Measurements from ENCODE around the gene PPL. TPM values are rescaled to one million over a fixed set of nuclear protein-coding genes. Genes with fewer than 3 reads are reported as not detected.

Gene PPL
- total and polyA plus RNA-seq, 8 donors, result 30.4 to 77.1 (median 37.2) TPM

GRCh38 chr16:4981473-4981872 lies 44.5 kb upstream of the PPL start:
- Histone ChIP-seq H3K4me3 (no peak overlapping the region), H3K9me3 (no peaks in the 10 kb centered on the region), H3K27me3 (peaks cover under 1 to 30% of the 10 kb centered on the region in 2 donors), H3K36me3 (no peaks in the 10 kb centered on the region), H3K4me1 (no peaks in the 10 kb centered on the region), H3K27ac (no peak overlapping the region)
- peak in 1 of 4 donors; percentile 43 for DNase-seq
- no peak for TF ChIP-seq CTCF (IDR thresholded peaks at IDR 0.05)
- intact Hi-C loops (cut with DNase I), result no loop called here
- ATAC-seq, result no peak

- TF ChIP-seq CTCF (IDR thresholded peaks at IDR 0.05), result no peak
- no peak for DNase-seq
- Histone ChIP-seq H3K27ac (no peak overlapping the region), H3K27me3 (peaks cover 0 to 23% of the 10 kb centered on the region in 2 donors), H3K36me3 (no peaks in the 10 kb centered on the region), H3K4me3 (no peak overlapping the region), H3K9me3 (no peaks in the 10 kb centered on the region), H3K4me1 (no peaks in the 10 kb centered on the region)
- intact Hi-C loops (cut with DNase I), result no loop called here
- no peak for ATAC-seq
Observed at GRCh38 chr16:4980691-4981090, 43.7 kb upstream of the PPL start.

- H3K27me3 ChIP-seq, result peaks cover 0 to 20% of the 10 kb centered on the region in 2 donors
- no peaks in the 10 kb centered on the region for H3K36me3 ChIP-seq
- no peak overlapping the region for H3K27ac ChIP-seq
- no peak overlapping the region for H3K4me3 ChIP-seq
- ATAC-seq, result no peak
- no peak for TF ChIP-seq CTCF (IDR thresholded peaks at IDR 0.05)
- intact Hi-C loops (cut with DNase I), result no loop called here
- no peaks in the 10 kb centered on the region for H3K9me3 ChIP-seq
- peak in 1 of 4 donors; percentile 34 for DNase-seq
- H3K4me1 ChIP-seq, result no peaks in the 10 kb centered on the region
Observed at GRCh38 chr16:4979736-4980660, 43.0 kb upstream of the PPL start.

- TF ChIP-seq CTCF (IDR thresholded peaks at IDR 0.05), result no peak
- no peak overlapping the region for H3K4me3 ChIP-seq
- H3K9me3 ChIP-seq, result no peaks in the 10 kb centered on the region
- ATAC-seq (no peak), DNase-seq (no peak)
- no peak overlapping the region for H3K27ac ChIP-seq
- no peaks in the 10 kb centered on the region for H3K4me1 ChIP-seq
- H3K27me3 ChIP-seq, result peaks cover 0 to 20% of the 10 kb centered on the region in 2 donors
- H3K36me3 ChIP-seq, result no peaks in the 10 kb centered on the region
- intact Hi-C loops (cut with DNase I), result no loop called here
Observed at GRCh38 chr16:4979164-4979563, 42.2 kb upstream of the PPL start.

GRCh38 chr16:4976611-4977145 lies 39.7 kb upstream of the PPL start:
- no peak for TF ChIP-seq CTCF (IDR thresholded peaks at IDR 0.05)
- Histone ChIP-seq H3K36me3 (no peaks in the 10 kb centered on the region), H3K27ac (no peak overlapping the region), H3K4me1 (no peaks in the 10 kb centered on the region), H3K9me3 (no peaks in the 10 kb centered on the region), H3K4me3 (no peak overlapping the region), H3K27me3 (peaks cover 1 to 3% of the 10 kb centered on the region in 2 donors)
- intact Hi-C loops (cut with DNase I), result no loop called here
- ATAC-seq, result no peak
- peak in 1 of 4 donors; percentile 17 for DNase-seq

Data from left lung (tissue), 10 donors.